A673 (cell line): ENCODE measurements around the gene RAB26. TPM values are rescaled to one million over a fixed set of nuclear protein-coding genes. Genes with fewer than 3 reads are reported as not detected.

ENCODE experiments used
- BruUV-seq: library from RNA; stranded (reverse); fragments of 400-500 nt; replicated peaks from 2 replicates; lab custom pipeline; 2021; lab: Mats Ljungman, UMichigan
- CTCF ChIA-PET: fragments of 300-600 bp; sonication (Branson Sonifier 250); formaldehyde crosslinking; loops from one replicate; lab custom pipeline; 2022; ENCODE audit warnings: antibody characterized with exemption; lab: Charles Lee
- POLR2A ChIA-PET: fragments of 300-600 bp; sonication (Branson Sonifier 250); formaldehyde crosslinking; loops from one replicate; lab custom pipeline; 2022; ENCODE audit warnings: antibody characterized with exemption; ENCODE audit not compliant: low non-redundant PET; lab: Charles Lee
- DNase-seq: peaks from one replicate; pipeline ENCODE4 v3.0.0-alpha.2; 2015; ENCODE audit warnings: low spot score
- H3K27ac ChIP-seq: fragments of 200-600 bp; sonication (generic); 2 replicates; pipeline ENCODE4 v1.5.1; 2016; ENCODE audit warnings: mixed run types, low read depth, mild to moderate bottlenecking, mixed read lengths, antibody characterized with exemption, low read length; ENCODE audit not compliant: poor library complexity, severe bottlenecking
- H3K27me3 ChIP-seq: fragments of 200-600 bp; sonication (generic); replicated peaks from 2 replicates; pipeline ENCODE4 v1.6.1; 2017; ENCODE audit warnings: mixed run types, low read depth, mild to moderate bottlenecking, mixed read lengths, antibody characterized with exemption, low read length; ENCODE audit not compliant: insufficient read depth, poor library complexity
- H3K36me3 ChIP-seq: fragments of 200-600 bp; sonication (generic); 2 replicates; pipeline ENCODE4 v1.6.1; 2016; ENCODE audit warnings: mixed run types, mild to moderate bottlenecking, mixed read lengths, antibody characterized with exemption, low read length; ENCODE audit not compliant: insufficient read depth, poor library complexity, severe bottlenecking
- H3K4me1 ChIP-seq: fragments of 200-600 bp; sonication (generic); 2 replicates; pipeline ENCODE4 v1.6.1; 2017; ENCODE audit warnings: mixed run types, mild to moderate bottlenecking, mixed read lengths, antibody characterized with exemption, low read length; ENCODE audit not compliant: insufficient read depth, poor library complexity, severe bottlenecking
- H3K4me3 ChIP-seq: fragments of 200-600 bp; sonication (generic); 2 replicates; pipeline ENCODE4 v1.5.1; 2016; ENCODE audit warnings: low read depth, mixed run types, mild to moderate bottlenecking, mixed read lengths, low read length; ENCODE audit not compliant: poor library complexity, severe bottlenecking
- H3K9me3 ChIP-seq: fragments of 200-600 bp; sonication (generic); 2 replicates; pipeline ENCODE4 v1.6.1; 2016; ENCODE audit warnings: mixed run types, low read depth, mild to moderate bottlenecking, mixed read lengths, antibody characterized with exemption, low read length; ENCODE audit not compliant: poor library complexity, severe bottlenecking
- EZH2 ChIP-seq: fragments of 200-600 bp; sonication (generic); IDR thresholded peaks from 2 replicates; pipeline ENCODE4 v1.6.1; 2017; ENCODE audit warnings: borderline replicate concordance, low read depth, mild to moderate bottlenecking, mixed read lengths, antibody characterized with exemption, low read length; ENCODE audit not compliant: poor library complexity, severe bottlenecking
- intact Hi-C: fragments of 100-400 bp; cut with micrococcal nuclease; formaldehyde crosslinking; loops from one replicate; pipeline ENCODE4 v1.10.0; 2022; ENCODE audit not compliant: unreplicated experiment
- total RNA-seq: library from RNA; stranded (reverse); gene quantifications from 2 replicates; pipeline ENCODE4 v1.2.3, GENCODE V29; 2021
- TF ChIP-seq, protein P1 (sequence below): fragments of 300-800, 200-600 bp; sonication (generic); conservative IDR thresholded peaks from 2 replicates; pipeline ENCODE4 v1.5.1; 2017; ENCODE audit warnings: low read depth, mild to moderate bottlenecking, antibody characterized with exemption, low read length, moderate library complexity, mixed read lengths

RAB26 gene
- total RNA-seq, 1 experiment from 2014 or later, result 0.49 TPM

DNA sequence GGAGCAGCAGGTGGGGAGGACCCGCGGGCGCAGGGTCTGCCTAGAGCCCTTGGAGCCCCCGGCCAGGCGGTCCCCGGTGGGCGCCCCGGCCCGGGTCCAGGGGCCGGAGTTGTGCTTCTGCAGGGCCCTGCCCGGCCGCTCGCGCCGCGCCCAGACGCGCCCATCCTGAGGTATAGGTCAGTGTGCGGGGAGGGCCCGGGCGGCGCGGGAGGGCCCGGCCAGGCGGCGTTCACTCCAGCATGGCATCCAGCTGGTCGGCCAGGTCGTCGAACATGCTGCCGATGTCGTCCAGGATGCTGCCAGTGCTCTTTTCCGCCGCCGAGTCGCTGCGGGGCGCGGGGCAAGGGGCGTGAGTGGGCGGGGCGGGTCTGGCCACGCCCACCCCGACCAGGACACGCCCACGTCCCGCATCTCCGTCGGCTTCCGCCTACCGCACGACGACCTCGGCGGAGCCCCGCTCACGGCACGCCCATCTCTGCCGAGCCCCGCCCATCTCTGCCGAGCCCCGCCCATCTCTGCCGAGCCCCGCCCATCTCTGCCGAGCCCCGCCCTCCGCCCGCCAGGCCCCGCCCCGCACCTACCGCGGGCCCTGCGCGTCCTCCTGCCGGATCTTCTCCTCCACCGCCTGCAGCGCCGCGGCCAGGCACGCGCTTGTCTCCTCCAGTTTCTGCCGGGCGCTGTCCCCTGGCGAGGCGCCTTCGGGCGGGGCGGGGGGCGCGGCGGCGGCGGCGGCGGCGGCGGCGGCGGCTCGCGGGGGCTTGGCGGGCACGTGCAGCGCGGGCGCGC lies 30.1 kb downstream of the RAB26 start:
- ChIA-PET CTCF (no interaction called here), POLR2A (no interaction called here)
- peak; percentile 67 for DNase-seq
- H3K27ac ChIP-seq, result no peak overlapping the region
- no peak for TF ChIP-seq EZH2
- TF ChIP-seq, protein P1, sequence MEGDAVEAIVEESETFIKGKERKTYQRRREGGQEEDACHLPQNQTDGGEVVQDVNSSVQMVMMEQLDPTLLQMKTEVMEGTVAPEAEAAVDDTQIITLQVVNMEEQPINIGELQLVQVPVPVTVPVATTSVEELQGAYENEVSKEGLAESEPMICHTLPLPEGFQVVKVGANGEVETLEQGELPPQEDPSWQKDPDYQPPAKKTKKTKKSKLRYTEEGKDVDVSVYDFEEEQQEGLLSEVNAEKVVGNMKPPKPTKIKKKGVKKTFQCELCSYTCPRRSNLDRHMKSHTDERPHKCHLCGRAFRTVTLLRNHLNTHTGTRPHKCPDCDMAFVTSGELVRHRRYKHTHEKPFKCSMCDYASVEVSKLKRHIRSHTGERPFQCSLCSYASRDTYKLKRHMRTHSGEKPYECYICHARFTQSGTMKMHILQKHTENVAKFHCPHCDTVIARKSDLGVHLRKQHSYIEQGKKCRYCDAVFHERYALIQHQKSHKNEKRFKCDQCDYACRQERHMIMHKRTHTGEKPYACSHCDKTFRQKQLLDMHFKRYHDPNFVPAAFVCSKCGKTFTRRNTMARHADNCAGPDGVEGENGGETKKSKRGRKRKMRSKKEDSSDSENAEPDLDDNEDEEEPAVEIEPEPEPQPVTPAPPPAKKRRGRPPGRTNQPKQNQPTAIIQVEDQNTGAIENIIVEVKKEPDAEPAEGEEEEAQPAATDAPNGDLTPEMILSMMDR, result no peak
- H3K9me3 ChIP-seq, result no peaks in the 10 kb centered on the region
- H3K4me3 ChIP-seq, result no peak overlapping the region
- no TSS peak for BruUV-seq
- no peaks in the 10 kb centered on the region for H3K27me3 ChIP-seq
- intact Hi-C loops, result no loop called here
- H3K36me3 ChIP-seq, result peaks cover 29% of the 10 kb centered on the region
- H3K4me1 ChIP-seq, result no peaks in the 10 kb centered on the region

DNA sequence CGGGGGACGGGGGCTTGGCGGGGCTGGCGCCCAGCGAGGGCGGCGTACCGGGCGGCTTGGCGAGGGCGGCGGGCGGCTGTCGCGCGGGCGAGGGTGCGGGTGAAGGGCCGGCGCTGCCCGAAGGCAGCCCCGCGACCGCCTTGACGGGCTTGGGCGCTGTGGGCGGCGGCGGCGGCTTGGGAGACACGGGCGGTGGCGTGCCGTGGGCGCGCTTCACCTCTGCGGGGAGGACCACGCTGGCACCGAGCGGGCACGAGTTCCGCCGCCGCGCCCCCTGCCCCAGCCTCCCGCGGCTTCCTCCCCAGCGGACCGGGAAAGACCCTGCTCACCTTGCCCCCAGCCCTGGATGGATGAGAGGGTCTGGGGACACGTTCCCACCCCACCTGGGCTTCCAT lies 30.7 kb downstream of the RAB26 start:
- Histone ChIP-seq H3K27ac (no peak overlapping the region), H3K4me3 (no peak overlapping the region), H3K4me1 (no peaks in the 10 kb centered on the region), H3K36me3 (peaks cover 29% of the 10 kb centered on the region), H3K9me3 (no peaks in the 10 kb centered on the region), H3K27me3 (no peaks in the 10 kb centered on the region)
- TF ChIP-seq EZH2, result no peak
- TF ChIP-seq, protein P1, result no peak
- BruUV-seq, result no TSS peak
- DNase-seq, result no peak
- ChIA-PET CTCF (no interaction called here), POLR2A (no interaction called here)
- intact Hi-C loops, result no loop called here

DNA sequence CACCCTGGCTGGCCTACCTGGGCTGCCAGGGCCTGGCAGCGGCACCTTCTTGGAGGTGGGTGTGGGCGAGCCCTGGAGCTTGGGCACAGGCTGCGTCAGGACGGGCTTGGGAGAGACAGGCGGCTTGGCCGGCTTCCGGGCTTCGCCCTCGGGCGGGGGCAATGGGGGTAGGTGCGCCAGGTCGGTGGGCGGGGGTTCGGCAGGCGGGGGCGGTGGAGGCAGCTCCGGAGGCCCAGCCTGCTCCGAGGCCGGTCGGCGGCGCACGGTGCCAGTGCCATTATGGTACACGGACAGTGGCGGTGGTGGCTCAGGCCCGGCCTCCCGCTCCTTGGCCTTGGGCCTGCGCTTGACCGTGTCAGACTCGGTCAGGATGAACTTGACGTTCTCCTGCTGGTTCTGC lies 31.2 kb downstream of the RAB26 start:
- ChIA-PET CTCF (no interaction called here), POLR2A (no interaction called here)
- no TSS peak for BruUV-seq

More for the DNA sequence above, 31.2 kb downstream of the RAB26 start:
- intact Hi-C loops, result no loop called here
- TF ChIP-seq, protein P1, result no peak
- TF ChIP-seq EZH2, result no peak
- no peaks in the 10 kb centered on the region for H3K9me3 ChIP-seq
- H3K27ac ChIP-seq, result no peak overlapping the region
- H3K4me3 ChIP-seq, result no peak overlapping the region
- peaks cover 24% of the 10 kb centered on the region for H3K36me3 ChIP-seq
- no peaks in the 10 kb centered on the region for H3K4me1 ChIP-seq
- DNase-seq, result no peak
- H3K27me3 ChIP-seq, result no peaks in the 10 kb centered on the region
